C4-2B (cell line): ENCODE measurements around the gene SRCAP.

Source experiments
- CTCF ChIP-seq: fragments of 450-650 bp; conservative IDR thresholded peaks from 2 replicates; pipeline ENCODE4 v1.5.1; 2017; ENCODE audit warnings: mild to moderate bottlenecking
- ZFX ChIP-seq: fragments of 450-650 bp; IDR thresholded peaks from 2 replicates; pipeline ENCODE4 v1.6.1; 2017

GRCh38 chr16:30703971-30704370 lies 5.0 kb downstream of the SRCAP start:
- TF ChIP-seq CTCF (no peak), ZFX (no peak)
